H1 (cell line): ENCODE measurements around the gene ITPK1.

Experiments
- GTF2F1 ChIP-seq: IDR thresholded peaks from 2 replicates; pipeline ENCODE4 v1.6.1; 2012; ENCODE audit warnings: low read depth, low read length, improper control_type of control experiment, borderline replicate concordance
- JUND ChIP-seq: IDR thresholded peaks from 2 replicates; pipeline ENCODE4 v1.6.1; 2011; ENCODE audit warnings: mild to moderate bottlenecking, improper control_type of control experiment, low read length
- POLR2A ChIP-seq, 2 experiments: IDR thresholded peaks; 1 replicate in 1 of 2; 2 replicates in 1 of 2; pipeline ENCODE4 v1.6.1; 2011; ENCODE audit warnings: low read depth in 2 of 2, low read length in 2 of 2, mild to moderate bottlenecking in 2 of 2; ENCODE audit errors: control extremely low read depth in 1 of 2
- SUZ12 ChIP-seq: fragments of 200-600 bp; sonication (generic); IDR thresholded peaks from 2 replicates; pipeline ENCODE4 v1.6.1; 2012; ENCODE audit warnings: mild to moderate bottlenecking, inconsistent platforms, low read length, moderate library complexity, mixed read lengths
- TF ChIP-seq, protein P1 (sequence below), 3 experiments: IDR thresholded peaks; 1 replicate in 2 of 3; 2 replicates in 1 of 3; pipeline versions ENCODE4 v1.5.1 to v1.6.1; 2011; ENCODE audit warnings: low read length in 3 of 3, mild to moderate bottlenecking in 3 of 3, inconsistent platforms in 2 of 3, low read depth in 1 of 3, moderate library complexity in 1 of 3; ENCODE audit not compliant: insufficient read depth in 1 of 3; ENCODE audit errors: control extremely low read depth in 1 of 3

DNA sequence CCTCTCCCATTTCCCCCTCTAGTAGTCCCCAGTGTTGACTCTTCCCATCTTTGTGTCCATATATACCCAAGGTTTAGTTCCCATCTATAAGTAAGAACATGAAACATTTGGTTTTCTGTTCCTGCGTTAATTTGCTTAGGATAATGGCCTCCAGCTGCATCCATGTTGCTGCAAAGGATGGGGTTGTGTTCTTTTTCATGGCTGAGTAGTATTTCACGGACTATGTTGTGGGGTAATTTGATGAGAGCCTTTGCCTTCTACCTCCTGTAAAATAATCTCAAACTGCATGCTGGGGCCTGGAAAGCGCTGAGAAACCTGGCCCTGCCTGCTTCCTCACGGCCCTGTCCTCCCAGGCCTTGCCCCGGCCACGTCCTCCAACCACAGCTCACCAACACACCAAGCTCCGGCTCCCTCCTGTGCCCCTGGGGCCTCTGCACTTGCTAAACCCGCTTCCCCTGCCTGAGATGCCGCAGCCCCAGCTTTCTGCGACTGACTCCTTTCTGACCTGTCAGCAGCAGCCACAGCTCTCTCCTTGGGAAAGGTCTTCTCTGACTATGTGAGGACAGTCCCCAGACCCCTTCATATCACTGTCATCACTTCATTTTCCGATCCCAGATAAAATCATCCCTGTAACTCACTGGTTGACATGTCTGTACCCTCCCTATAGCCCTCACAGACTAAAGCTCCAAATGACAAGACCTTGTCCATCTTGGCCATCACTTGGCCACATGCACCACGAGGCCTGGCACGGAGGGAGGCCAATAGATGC is 19.8 kb downstream of the ITPK1 start:
- TF ChIP-seq JUND = no peak
- TF ChIP-seq SUZ12 = no peak
- no peak for TF ChIP-seq POLR2A (IDR thresholded peaks at IDR 0.05; ENCODE audit: control extremely low read depth in 1 of 2, low read depth in 2 of 2, low read length in 2 of 2)
- no peak for TF ChIP-seq GTF2F1
- TF ChIP-seq, protein P1, sequence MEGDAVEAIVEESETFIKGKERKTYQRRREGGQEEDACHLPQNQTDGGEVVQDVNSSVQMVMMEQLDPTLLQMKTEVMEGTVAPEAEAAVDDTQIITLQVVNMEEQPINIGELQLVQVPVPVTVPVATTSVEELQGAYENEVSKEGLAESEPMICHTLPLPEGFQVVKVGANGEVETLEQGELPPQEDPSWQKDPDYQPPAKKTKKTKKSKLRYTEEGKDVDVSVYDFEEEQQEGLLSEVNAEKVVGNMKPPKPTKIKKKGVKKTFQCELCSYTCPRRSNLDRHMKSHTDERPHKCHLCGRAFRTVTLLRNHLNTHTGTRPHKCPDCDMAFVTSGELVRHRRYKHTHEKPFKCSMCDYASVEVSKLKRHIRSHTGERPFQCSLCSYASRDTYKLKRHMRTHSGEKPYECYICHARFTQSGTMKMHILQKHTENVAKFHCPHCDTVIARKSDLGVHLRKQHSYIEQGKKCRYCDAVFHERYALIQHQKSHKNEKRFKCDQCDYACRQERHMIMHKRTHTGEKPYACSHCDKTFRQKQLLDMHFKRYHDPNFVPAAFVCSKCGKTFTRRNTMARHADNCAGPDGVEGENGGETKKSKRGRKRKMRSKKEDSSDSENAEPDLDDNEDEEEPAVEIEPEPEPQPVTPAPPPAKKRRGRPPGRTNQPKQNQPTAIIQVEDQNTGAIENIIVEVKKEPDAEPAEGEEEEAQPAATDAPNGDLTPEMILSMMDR (IDR thresholded peaks at IDR 0.05; ENCODE audit: control extremely low read depth in 1 of 3, insufficient read depth in 1 of 3, low read depth in 1 of 3, low read length in 3 of 3) = no peak
